RPMI7951 (cell line): ENCODE measurements around the gene KLK8. TPM values are rescaled to one million over a fixed set of nuclear protein-coding genes. Genes with fewer than 3 reads are reported as not detected.
"Not testable (repeated sequence)": the region's sequence is repeated elsewhere in the genome, so short reads cannot be mapped to it uniquely, and the experiment has no call there.

Experiments
- DNase-seq: peaks from one replicate; pipeline ENCODE4 v3.0.0-alpha.2; 2012; ENCODE audit warnings: low read depth
- total RNA-seq: library from RNA; depleted of rRNA; stranded (reverse); fragments of >200 nt; shearing (Covaris generic); gene quantifications from 2 replicates; pipeline ENCODE4 v1.2.3, GENCODE V29; 2014

Gene KLK8
- total RNA-seq, 1 experiment from 2014 or later = not detected

DNA sequence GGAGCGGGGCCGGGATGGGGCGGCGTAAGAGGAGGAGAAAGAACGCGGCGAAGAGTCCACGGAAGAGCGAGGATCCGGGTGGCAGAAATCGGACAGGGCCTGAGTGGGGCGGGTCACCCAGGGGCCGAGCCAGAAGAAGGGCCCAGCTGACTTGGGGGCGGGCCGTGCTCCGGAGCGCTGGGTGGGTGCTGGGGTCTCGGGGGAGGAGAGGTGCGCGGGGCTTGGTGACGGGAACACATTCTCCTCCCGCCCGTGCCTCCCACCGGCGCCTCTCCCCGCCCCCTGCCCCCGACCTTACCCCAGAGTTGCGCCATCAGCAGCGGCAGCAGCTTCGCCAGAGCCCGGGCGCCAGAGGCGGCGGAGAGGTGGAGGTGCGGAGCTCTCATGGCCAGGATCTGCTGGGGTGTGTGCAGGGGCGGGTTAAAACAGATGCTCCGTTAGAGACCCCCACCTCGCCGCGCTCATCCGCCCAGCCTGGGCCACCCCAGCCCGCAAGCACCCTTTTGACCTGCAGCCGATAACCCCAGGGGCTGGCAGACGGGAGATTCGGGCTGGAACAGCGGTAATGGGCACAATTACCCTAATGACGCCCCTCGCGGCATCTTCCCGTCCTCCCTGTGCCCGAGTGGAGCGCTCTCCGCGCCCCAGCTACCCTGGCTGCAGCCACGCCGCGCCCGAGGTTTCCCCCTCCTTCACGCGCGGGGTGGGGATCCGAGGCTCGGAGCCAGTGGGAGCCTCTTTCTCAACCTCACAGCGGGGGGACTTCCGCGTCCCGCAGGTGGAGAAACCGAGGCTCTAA is 17.5 kb upstream of the KLK8 start:
- no peak for DNase-seq

DNA sequence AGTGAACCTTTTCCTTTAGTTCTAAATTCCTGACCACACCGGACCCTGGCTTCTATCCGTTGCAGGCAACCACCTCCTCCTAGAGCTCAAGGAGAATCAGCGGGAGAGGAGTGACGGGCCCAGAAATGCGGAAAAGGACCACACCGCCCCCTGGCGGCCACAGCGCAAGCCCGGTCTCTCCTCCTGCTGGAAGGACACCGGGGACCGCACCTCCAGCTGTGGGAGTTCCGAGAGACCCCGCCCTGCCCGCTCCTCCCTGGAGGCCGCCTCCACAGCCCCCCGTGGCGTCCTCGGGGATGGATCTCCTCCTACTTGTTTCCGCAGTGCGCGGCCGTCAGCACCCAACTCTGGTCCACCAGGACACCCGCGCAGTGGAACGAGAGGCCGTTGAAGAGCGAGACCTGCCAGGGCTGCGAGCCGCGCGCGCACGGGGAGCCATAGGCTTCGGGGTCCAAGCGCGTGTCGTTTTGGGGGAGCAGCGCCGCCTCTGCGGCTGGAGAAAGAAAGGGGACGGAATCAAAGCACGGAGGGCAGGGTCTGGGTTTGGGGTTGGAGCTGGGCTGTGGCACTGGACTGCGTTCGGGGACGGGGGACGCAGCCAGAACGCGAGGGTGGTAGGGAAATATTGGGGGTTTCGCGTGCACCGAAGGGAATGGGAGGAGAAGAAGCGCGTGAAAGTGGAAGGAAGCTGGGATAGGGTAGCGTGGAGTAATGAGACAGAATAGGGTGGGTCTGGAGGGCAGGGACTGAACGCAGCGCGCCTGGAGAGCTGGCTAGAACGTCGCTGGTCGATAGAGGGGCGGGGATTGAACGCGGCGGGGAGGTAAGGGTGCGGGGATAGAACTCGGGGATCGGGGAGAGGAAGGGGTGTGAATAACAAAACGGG is 15.6 kb upstream of the KLK8 start:
- DNase-seq = peak; percentile 37

DNA sequence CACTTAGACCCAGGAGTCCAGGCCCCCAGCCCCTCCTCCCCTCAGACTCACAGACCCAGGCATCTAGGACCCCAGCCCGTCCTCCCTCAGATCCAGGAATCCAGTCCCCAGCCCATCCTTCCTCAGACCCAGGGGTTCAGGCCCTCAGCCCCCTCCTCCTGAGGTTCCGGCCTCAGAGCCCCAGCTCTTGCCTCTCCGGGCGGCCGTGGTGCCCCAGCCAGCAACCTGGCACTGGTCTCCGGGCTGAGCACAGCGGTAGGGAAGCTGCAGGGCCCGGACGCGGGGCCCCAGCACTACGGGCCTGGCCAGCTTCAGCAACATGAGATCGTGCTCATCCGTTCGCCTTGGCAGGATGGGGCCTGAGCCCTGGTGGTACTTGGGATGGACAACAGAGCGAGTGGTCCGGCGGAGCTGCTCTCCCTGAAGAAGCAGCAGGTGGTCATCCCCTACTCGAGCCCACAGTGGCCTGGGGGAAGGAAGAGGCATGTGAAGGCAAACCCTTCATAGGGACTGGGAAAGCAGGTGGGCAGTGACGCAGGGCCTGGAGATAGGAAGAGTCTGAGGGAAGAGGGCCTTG is 14.4 kb upstream of the KLK8 start:
- no peak for DNase-seq

DNA sequence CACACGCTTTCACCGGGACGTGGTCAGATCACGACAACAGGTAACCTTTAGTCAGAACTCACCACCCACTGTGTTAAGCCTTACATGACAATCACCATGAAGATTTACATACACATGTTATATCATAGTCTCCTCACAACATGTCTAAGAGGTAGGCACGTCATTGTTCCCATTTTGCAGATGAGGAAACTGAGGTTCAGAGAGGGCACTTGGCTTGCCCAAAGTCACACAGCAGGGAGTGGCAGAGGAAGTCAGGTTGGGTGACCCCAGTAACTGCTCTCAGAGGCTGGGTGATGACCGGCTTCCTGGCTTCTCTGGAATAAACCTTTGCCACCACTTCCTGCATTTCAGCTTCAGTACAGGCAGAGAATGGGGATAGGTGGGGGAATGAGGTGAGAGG is 12.8 kb upstream of the KLK8 start:
- DNase-seq = no peak

DNA sequence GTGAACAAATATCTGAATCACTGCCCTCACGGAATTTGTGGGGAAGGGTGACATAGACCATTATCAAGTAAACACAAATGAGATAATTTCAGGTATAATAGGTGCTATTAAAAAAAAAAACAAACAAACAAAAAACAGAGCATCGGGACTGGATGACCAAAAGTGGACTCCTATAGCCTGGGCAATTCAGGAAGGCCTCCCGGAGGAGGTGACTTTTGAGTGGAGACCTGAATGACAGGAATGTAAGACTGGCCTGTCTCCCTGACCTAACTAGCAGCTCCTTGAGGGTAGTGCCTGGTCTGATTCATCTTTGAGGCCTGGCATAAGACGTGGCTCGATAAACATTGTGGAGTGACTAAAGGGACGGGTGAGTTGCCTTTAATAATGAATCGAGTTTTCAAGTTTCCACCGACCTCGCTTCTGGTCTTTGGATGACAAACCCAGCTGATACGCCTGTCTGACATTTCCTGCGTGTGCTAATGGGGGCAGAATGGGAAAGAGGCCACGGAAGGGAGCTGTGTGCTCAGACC is 11.3 kb upstream of the KLK8 start:
- no peak for DNase-seq

DNA sequence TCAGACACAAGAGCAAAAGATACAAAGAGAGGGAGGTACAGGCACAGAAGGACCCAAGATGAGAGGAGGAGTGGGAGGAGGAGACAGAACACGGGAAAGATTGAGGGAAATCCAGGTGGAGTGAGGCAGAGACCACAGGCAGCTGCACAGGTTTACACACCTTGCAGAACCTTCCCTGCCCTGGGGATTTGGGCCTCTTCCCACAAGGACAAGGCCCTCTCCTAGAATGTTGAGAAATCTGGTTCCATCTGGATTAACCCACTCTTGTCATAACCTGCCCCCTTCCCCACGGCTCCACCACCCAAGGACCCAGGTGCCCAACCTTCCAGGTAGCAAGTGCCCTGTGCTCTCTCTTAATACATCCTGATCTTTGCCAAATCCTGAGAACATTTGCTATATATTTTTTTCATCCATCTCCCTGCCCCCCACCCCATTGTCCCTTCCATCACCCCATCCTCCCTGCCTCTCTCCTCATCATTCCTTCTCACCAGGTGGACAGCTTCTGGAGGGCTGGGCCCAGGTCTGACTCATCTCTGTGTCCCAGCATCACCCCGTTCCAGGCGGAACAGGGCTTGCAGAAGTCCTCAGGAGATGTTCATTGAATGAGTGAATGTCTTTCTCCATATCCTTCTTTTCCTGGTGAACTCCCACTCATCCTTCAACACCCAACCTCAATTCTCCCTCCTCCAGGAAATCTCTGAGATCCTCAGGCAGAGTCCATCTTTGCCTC is 8.8 kb upstream of the KLK8 start:
- no peak for DNase-seq

DNA sequence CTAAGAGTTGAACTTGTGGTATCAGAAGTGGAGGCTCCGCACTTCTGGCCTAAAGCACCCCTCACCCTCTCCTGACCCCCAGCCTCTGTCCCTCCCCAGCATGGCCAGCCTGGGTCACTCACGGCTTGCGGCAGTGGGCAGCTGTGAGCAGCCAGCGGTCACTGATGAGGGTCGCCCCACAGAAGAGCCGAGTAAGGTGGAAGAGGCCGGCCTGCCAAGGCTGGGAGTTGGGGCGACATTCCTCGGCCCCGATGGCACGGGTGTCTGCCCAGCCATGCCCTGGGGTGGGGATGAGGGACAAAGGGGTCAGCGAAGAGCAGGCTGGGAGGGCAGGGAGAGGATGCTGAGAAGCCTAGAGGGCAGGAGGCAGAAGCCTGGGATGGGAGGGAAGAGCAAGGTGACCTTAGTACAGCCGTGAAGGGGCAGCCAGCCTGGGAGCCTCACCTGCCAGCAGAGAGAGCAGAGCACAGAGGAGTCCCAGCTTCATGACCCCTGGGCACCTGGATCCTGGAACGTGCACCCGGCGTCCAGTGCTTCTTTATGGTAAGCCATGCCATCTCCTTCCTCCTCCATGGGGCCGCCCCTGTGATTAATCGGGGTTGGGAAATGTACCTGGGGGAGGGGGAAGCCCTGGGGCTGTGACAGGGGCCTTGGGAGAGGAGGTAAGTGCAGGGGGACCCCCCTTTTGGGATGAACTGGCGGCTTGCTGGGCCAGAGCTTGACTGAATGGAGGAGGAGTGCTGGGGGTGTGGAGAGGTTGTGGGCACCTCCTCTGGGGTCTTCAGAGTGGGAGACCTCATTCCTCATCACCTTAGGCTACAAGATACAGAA is 7.9 kb upstream of the KLK8 start:
- DNase-seq = no peak

DNA sequence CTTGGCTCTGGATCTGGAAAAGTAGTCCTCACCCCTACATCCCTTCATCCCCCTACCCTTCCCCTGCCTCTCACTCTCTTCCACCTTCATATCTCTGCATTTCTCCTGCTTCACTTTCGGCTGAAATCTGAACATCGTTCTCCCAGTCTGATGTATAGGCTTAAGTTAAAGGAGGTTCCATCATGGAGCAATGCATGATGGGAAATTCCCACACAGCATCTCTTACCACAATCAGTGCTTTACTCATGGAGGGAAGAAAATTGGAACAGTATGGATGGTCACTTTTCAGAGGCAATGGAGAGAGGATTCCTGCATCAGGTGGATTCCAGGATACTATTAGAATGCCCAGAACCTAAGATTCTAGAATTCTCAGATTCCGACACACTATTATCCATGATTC is 6.1 kb upstream of the KLK8 start:
- DNase-seq = no peak

DNA sequence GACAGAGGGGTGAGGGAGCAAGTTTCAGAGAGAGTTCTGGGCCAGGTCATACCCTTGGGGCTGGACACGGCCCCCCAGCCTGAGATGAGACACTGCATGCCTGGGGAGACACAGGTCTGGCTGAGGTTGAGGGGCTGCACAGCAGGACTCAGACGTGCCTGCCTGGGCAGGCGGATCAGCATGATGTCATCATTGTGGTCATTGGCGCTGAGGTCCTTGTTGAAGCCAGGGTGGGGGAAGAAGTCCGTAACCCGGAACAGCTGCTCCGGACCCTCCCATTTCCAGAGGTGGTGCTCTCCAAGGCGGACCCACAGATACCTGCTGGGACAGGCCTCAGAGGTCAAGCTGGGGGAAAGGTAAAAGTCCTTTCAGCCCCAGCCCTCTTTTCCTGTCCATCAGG is 5.0 kb upstream of the KLK8 start:
- no peak for DNase-seq

DNA sequence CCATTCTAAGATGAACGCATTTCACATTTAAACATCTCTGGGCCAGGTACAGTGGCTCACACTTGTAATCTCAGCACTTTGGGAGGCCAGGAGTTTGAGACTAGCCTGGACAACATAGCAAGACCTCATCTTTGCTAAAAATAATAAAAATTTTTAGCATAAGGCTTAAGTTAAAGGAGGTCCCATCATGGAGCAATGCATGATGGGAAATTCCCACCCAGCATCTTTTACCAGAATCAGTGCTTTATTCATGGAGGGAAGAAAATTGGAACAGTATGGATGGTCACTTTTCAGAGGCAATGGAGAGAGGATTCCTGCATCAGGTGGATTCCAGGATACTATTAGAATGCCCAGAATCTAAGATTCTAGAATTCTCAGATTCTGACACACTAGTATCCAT is 3.8 kb upstream of the KLK8 start:
- no peak for DNase-seq

DNA sequence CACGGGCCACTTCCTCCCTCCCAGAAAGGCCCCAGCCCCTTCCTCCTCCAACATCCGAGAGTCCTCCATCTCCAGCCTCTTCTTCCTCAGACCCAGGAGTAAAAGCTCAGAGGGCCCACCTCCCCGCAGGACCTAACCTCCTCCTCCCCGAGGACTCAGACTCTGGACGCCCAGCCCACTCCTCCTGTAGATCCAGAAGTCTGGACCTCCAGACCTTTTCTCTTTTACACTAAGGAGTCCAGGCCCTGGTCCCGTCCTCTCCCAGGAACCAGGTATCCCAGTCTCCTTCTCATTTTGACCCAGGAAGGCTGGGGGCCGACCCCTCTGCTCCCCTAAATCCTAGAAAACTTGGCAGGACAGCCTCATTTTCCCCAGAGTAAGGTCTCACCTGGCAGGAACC is 1.9 kb upstream of the KLK8 start:
- DNase-seq = no peak

DNA sequence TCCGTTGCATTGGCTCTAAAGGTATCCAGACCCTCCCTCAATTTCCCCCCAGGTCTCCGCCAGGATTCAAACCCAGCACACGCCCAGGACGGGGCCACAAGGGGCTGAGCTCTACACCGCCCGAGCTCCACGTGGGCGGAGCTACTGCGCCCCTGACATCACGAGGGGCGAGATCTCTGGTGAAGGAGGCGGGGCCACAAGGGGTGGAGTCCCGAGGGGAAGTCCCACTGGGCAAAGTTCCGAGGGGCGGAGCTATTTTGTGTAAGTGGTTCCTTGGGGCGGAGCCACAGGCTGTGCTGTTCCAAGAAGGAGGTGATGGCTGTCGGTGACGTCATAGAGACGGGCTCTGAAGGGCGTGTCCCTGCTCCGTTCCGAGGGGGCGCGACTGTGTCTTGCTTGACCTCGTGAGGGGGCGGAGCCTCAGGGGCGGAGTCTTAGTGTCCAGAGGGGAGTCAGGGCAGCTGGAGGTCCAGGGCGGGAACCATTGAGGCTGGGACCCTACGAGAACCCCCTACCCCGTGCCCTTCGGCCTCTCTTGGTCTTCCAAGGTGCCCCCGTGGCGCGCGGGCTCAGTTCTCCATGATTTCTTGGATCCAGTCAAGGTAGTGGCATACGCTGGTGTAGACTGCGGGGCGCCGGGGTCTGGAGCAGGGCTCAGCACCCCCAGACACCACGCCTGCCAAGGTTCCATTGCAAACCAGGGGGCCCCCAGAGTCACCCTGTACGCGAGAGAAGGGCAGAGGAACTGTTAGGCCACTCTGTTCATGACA is 1.3 kb upstream of the KLK8 start:
- peak; percentile 13 for DNase-seq

DNA sequence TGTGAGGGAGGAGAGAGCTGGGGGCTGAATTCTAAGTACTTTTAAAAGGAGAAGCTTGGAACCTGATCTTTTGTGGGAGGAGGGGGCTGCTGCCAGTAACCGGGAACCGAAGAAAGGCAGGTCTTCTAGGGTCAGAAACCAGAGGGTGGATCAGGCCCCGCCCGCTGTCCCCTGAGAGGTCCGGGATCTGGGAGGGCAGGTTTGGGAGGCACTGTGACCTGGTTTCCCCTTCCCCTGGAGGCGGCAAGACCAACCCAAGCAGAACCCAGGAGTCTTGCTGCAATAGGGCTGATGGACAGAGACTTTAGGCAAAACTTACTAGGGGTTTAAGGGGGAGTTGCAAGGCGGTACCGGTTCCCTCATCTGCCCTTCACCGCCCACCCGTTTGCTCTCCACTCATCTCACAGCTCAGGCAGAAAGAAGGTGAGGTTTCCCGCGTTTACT is 707 bp upstream of the KLK8 start:
- no peak for DNase-seq

DNA sequence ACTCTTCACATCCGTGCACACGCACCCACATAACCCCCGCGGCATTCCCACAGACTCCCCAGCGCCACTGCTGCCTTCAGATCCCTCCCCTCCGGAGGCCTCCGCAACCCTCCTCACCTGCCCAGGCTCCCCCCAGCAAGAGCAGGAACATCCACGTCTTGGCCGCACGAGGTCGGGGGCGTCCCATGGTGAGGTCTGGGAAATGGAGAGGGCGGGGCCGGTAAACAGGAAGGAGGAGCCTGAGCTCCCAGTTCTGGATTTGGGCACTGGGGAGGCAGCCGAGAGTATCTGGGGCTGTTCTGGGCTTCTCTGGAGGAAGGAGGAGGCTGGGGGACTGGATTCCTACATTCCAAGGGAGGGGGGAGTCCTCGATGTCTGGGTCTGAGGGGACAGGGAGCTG is 423 bp downstream of the KLK8 start:
- DNase-seq = no peak

DNA sequence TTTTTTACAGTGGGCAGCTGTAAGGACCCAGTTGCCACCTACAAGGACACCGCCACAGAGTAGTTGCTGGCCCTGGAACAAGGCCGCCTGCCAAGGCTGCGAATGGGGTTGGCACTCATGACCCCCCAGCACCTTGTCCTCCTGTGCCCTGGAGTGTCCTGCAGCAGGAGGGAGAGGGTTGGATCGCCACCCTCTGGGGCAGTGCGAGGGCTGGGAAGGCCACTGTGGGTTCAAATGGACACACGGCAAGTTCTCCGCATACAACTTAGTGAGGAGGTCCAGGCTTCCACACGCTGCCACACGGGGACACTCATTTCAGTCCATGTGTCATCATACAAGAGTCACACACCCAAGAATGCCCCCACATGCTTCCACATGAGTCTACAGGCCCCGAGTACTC is 978 bp downstream of the KLK8 start:
- DNase-seq = no peak

DNA sequence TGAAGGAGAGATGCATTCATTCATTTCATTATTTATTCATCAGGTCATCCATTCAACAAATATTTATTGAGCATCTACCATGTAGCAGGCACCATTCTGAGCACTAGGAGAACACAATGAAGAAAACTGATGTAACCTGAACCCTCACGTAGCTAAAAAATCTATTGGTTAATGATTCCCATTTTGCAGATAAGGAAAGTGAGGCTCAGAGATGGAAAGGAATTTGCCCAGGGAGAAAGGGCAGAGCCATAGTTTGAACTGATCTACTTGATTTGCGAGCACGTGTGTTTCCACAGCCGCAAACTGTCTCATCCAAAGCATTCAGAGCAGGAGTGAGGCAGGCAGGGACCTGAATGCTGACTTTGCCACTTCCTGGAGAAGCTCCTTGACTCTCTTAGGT is 2.7 kb downstream of the KLK8 start:
- DNase-seq = no peak

DNA sequence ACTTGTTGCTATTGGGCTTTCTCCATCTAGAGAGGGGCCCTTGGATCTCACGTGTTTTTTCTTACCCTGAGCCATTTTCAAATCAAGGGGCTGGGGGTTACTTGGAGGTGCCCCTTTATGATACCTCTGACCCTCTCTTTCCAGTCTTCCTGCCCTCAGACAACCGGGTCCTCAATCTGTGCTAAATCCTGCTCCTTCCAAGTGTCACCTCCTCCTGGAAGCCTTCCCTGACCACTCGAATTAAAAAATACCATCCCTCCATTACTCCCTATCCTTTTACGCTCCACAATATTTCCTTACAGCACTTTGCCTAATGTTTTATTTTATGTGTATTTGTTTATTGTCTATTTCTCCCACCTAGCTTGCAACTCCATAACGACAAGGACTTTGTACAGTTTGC is 3.3 kb downstream of the KLK8 start:
- no peak for DNase-seq

DNA sequence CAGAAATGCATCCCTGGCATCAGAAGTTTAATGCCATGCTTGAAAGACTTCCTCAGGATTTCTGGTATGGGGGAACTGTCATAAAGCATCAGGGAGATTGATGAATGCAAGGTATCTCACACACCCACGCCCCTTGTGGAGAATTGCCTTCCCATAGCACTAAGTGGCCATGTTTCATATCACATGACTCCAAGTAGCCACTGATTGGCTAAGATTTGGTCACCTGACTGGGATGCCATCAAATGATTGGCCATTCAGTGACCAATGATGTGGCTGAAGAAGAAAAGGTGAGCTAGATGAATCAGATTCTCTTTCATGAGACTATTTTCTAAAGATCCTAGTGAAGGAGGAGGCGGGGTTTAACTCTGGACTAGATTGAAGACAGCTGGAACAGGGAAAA is 7.3 kb downstream of the KLK8 start:
- peak; percentile 11 for DNase-seq

DNA sequence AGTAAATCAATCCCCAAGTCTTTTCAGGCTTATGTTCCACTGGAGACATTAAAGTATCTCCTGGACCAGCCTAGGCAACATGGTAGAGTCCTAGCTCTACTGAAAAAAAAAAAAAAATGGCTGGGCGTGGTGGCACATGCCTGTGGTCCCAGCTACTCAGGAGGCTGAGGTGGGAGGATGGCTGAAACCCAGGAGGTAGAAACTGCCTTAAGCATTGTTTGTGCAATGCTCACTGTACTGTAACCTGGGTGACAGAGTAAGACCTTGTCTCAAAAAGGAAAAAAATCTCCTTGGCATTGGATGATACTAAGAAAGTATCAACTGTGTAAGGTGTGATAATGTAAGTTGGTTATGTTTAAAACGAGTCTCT is 8.8 kb downstream of the KLK8 start:
- no peak for DNase-seq

DNA sequence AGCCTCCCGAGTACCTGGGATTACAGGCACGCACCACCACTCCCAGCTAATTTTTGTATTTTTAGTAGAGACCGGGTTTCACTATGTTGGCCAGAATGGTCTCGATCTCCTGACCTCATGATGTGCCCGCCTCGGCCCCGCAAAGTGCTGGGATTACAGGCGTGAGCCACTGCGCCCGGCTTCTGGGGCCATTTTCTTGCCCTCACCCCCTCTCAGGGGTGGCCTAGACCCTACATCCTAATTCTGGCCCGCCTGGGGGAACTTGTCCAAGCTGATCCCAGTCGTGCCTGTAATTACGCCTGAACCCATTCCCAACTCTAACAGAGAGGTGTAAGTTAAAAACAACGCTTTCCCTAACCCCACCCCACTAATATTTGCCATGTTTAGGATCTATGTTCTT is 17.0 kb downstream of the KLK8 start:
- not testable (repeated sequence) for DNase-seq
